Prostate gland (tissue), 2 donors: ENCODE measurements around the gene GNA12.

Experiments
- CTCF ChIP-seq, 4 experiments: fragments of 200-600 bp in 2 of 4; fragments of 450-650 bp in 2 of 4; sonication (generic) in 2 of 4; IDR thresholded peaks; 1 replicate in 3 of 4; 2 replicates in 1 of 4; pipeline ENCODE4 v1.5.1; 2016 to 2019; ENCODE audit warnings: antibody characterized with exemption in 4 of 4, mild to moderate bottlenecking in 2 of 4, moderate library complexity in 2 of 4
- POLR2A ChIP-seq: fragments of 450-650 bp; IDR thresholded peaks from one replicate; pipeline ENCODE4 v1.6.1; 2016; ENCODE audit warnings: antibody characterized with exemption, mild to moderate bottlenecking

GRCh38 chr7:2809903-2810625 is 34.0 kb downstream of the GNA12 start:
- TF ChIP-seq CTCF (IDR thresholded peaks at IDR 0.05): no peak
- TF ChIP-seq POLR2A: no peak
